Stimulated activated CD8-positive, alpha-beta memory T cell treated with anti-CD3 and anti-CD28 coated beads, Interleukin-12 subunit alpha, Interleukin-12 subunit beta, amount 100 ng/mL, for 4 hours (primary cell): ENCODE measurements around the gene PTPN1.

Experiments used
- DNase-seq: peaks from one replicate; pipeline ENCODE4 v3.0.0-alpha.2; 2020; ENCODE audit warnings: low read depth

Gene PTPN1

GRCh38 chr20:50513169-50514034 is 3.2 kb downstream of the PTPN1 start:
- DNase-seq = no peak

- DNase-seq = no peak
Measured at GRCh38 chr20:50514035-50514337, 3.8 kb downstream of the PTPN1 start.

- no peak for DNase-seq
Measured at GRCh38 chr20:50514750-50515149, 4.6 kb downstream of the PTPN1 start.

GRCh38 chr20:50515471-50516106 is 5.4 kb downstream of the PTPN1 start:
- no peak for DNase-seq

GRCh38 chr20:50516180-50516934 is 6.2 kb downstream of the PTPN1 start:
- no peak for DNase-seq

GRCh38 chr20:50516935-50517816 is 7.0 kb downstream of the PTPN1 start:
- no peak for DNase-seq

DNA sequence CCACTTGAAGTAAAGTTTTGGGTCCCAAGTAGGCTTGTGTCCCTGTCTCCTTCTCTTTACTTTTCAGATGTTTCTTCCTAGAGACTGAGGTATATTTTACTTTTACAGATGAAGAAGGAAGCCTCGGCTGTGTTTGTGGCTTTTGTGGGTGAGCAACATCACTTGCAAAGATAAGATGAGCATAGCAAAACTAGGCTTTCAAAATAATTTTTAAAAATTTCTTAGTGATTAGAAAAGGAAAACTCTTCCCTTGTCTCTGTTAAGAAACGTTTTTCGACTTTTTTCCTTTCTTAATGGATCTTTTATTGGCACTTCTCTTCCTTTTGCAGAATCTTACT is 7.6 kb downstream of the PTPN1 start:
- no peak for DNase-seq

DNA sequence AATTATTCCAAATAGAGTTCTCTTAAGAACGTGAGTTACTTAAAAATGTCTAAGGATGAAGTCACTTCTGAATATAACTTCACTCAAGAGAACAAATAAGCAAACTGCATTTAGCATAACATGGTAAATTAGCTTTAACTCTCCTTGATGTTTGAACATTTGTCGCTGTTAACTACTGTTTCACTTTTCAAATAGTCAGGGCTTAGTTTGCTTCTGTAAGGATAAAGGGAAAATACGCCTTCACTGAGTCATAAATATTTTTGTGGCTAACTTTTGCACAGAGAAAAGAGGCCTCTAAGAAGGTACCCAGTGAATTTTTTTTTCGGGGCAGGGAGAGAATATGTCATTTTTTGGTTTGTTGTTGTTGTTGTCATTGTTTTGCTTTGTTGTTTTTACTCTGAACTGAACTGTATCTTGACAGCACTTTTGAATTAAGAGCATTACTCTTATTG is 8.1 kb downstream of the PTPN1 start:
- no peak for DNase-seq

- no peak for DNase-seq
Measured at GRCh38 chr20:50519036-50519762, 9.0 kb downstream of the PTPN1 start.

DNA sequence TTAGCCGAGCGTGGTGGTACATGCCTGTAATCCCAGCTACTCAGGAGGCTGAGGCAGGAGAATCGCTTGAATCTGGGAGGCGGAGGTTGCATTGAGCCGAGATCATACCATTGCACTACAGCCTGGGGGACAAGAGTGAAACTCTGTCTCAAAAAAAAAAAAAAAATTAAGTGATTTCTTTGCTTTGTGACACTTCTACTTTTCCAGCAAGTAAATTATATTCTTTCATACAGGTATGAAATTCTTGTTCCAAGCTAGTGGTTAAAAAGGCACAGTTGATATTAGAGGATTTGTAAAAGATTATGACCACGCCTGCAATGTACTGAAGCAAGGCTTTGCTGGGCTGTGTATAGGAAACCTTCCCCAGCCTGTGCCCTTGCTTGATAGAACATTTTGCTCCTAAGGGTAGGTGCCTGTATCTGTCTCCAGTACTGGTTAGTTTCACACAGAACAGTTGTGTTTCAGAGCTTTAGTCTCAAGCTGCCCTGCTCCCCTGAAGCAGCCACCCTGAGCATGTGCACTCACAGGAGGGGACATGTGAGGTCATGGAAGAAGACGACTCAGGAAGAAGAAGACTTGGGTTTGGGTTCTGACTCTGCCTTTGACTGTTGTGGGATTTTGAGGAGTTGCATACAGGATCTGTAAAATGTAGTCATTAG is 10.2 kb downstream of the PTPN1 start:
- DNase-seq = no peak

- no peak for DNase-seq
Measured at GRCh38 chr20:50521221-50522052, 11.3 kb downstream of the PTPN1 start.

- no peak for DNase-seq
Measured at GRCh38 chr20:50522053-50522674, 12.0 kb downstream of the PTPN1 start.

- DNase-seq = no peak
Measured at GRCh38 chr20:50523552-50524167, 13.5 kb downstream of the PTPN1 start.

GRCh38 chr20:50525681-50526080 is 15.5 kb downstream of the PTPN1 start:
- no peak for DNase-seq

- DNase-seq = no peak
Measured at GRCh38 chr20:50526403-50526989, 16.3 kb downstream of the PTPN1 start.

DNA sequence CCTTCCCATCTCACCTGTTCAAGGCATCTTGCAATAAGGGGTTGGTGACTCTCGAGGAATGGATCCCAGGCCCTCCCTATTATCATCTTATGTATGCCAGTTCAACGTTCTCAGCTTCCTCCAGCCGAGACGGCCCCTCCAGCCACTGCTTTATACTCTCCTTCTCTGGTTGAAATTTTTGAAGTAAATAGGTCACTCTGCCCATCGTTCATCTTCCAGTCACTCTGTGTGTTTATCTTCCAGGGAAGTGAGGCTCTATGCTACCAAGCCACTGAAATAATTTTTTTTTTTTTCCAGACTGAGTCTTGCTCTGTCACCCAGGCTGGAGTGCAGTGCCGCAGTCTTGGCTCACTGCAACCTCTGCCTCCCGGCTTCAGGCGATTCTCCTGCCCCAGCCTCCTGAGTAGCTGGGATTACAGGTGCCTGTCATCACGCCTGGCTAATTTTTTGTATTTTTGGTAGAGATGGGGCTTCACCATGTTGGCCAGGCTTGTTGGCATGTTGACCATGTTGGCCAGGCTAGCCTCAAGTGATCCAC is 17.0 kb downstream of the PTPN1 start:
- DNase-seq = no peak

DNA sequence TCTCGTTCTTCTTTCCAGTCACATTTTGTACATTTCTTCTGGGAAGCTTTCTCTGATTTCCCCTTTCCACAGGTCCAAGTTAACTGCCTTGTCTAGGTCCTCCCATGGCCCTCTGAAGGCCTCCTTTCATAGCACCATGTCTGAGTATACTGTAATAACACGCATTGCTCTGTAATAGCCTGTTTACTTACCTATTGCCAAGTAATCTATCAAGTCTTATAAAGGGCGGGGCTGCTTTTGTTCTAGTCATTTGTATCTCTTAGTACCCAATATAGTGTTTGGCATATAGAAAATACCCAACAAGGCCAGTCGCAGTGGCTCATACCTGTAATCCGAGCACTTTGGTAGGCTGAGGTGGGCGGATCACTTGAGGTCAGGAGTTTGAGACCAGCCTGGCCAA is 17.9 kb downstream of the PTPN1 start:
- DNase-seq = no peak

GRCh38 chr20:50528804-50529351 is 18.7 kb downstream of the PTPN1 start:
- no peak for DNase-seq
